Nephron progenitor cell (in vitro differentiated cells): ENCODE results near the gene MIP.
A peak's percentile ranks its signal among the peaks of the same experiment; 100 is the strongest.

Source experiments
- DNase-seq: peaks from one replicate; pipeline ENCODE4 v3.0.0; 2021
- H3K27ac Mint-ChIP-seq: 2 replicates; pipeline ENCODE4 v1.8.0; 2021; ENCODE audit warnings: mild to moderate bottlenecking, moderate library complexity, mixed read lengths
- H3K27me3 Mint-ChIP-seq: 2 replicates; pipeline ENCODE4 v1.8.0; 2021; ENCODE audit warnings: mild to moderate bottlenecking, low read depth, mixed read lengths; ENCODE audit not compliant: poor library complexity
- H3K36me3 Mint-ChIP-seq: 2 replicates; pipeline ENCODE4 v1.8.0; 2021; ENCODE audit warnings: low read depth, mixed read lengths
- H3K4me1 Mint-ChIP-seq: 2 replicates; pipeline ENCODE4 v1.8.0; 2021; ENCODE audit warnings: mixed read lengths
- H3K4me3 Mint-ChIP-seq: 2 replicates; pipeline ENCODE4 v1.8.0; 2021; ENCODE audit warnings: mild to moderate bottlenecking, moderate library complexity, mixed read lengths
- H3K9me3 Mint-ChIP-seq: 2 replicates; pipeline ENCODE4 v1.8.0; 2021; ENCODE audit warnings: mild to moderate bottlenecking, moderate library complexity, mixed read lengths
- CTCF ChIP-seq: fragments of 200-600 bp; sonication (generic); IDR thresholded peaks from 2 replicates; pipeline ENCODE4 v1.5.0; 2021; ENCODE audit warnings: antibody characterized with exemption

Gene MIP

DNA sequence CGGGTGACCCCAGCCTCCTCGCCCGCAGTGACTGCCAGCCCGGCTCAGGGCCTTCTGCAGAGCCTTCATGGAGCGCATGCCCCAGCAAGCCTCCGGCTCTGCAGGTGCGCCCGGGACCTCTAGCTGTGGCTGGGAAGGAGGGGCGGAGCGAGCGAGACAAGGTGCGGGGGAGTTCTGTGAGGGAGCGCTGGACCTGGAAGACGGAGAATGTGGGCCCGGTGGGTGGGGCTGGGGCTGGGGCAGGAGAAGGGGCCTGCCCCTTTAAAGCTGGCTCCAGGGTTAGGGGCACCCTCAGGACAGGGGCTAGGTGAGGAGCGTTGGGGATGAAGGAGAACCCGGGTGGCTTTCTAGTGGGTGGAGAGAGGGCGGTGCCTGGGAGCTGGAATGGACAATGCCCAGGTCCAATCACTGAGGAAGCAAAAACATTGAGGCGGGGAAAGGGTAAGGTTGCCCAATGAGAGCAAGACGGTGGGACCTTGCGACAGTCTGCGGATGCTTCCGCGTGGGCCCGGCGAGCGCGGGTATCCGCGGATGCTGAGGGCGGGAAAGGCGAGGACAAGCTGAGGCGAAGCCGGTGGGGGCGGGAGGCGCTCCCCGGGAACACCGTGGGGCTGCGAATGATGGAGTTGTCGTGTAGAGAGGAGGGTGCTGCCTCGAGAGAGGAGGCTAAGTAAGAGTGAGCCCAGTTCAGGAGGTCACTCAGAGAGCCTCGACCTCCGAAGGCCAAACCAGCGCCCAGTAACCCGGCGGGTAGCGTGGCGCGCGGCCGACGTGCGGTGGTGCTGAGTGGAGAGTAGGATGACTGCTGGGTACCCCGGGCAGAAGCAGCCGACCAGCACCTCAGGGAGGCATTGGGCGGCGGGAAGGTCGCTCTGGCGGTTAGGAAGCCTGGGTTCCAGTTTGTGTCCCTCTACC, 33.8 kb upstream of the MIP start, which contains the start of gene GLS2:
Gene GLS2 (minus strand): TSS at position 121 of the 915 bp plus-strand sequence. CDS start 43 bp downstream, at position 78.
- no peak within 1 kb of the TSS for H3K27ac Mint-ChIP-seq
- TF ChIP-seq CTCF, result no peak
- peak; percentile 71 for DNase-seq
- H3K9me3 Mint-ChIP-seq, result peaks cover 44% of the 10 kb centered on the region
- peaks cover 14% of the 10 kb centered on the region for H3K4me1 Mint-ChIP-seq
- peaks cover 7% of the 10 kb centered on the region for H3K36me3 Mint-ChIP-seq
- H3K4me3 Mint-ChIP-seq, result peak within 1 kb of the TSS; percentile 79
- peaks cover 91% of the 10 kb centered on the region for H3K27me3 Mint-ChIP-seq

- H3K4me3 Mint-ChIP-seq, result peak overlapping the region; percentile 79
- no peak overlapping the region for H3K27ac Mint-ChIP-seq
- peaks cover 5% of the 10 kb centered on the region for H3K36me3 Mint-ChIP-seq
- H3K4me1 Mint-ChIP-seq, result peaks cover 14% of the 10 kb centered on the region
- peaks cover 89% of the 10 kb centered on the region for H3K27me3 Mint-ChIP-seq
- peaks cover 36% of the 10 kb centered on the region for H3K9me3 Mint-ChIP-seq
- no peak for TF ChIP-seq CTCF
- DNase-seq, result peak; percentile 57
Observed at GRCh38 chr12:56487448-56488040, 33.1 kb upstream of the MIP start.

GRCh38 chr12:56486694-56487093, 32.2 kb upstream of the MIP start:
- Mint-ChIP-seq H3K4me1 (peaks cover 14% of the 10 kb centered on the region), H3K27ac (no peak overlapping the region), H3K9me3 (peaks cover 33% of the 10 kb centered on the region), H3K27me3 (peaks cover 83% of the 10 kb centered on the region), H3K36me3 (peaks cover 5% of the 10 kb centered on the region), H3K4me3 (peak overlapping the region; percentile 47)
- TF ChIP-seq CTCF, result no peak
- DNase-seq, result no peak

DNA sequence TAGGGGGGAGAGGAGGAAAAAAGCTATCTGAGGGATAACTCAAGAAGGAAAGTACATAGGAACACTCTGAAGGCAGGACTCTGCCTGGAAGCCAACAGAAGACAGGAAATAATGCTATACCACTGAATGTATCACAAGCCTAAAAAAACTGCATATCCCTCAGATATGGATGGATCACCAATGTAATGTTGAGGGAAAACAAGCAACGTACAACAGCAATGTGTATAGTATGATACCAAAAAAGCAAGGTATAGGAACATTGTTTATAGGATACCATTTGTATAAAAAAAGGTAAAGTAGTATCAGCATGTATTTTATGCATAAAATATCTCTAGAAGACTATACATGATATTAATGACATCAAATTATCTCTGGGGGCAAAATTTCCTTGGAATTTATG, 30.1 kb upstream of the MIP start:
- Mint-ChIP-seq H3K9me3 (peaks cover 14% of the 10 kb centered on the region), H3K27ac (no peak overlapping the region), H3K4me3 (no peak overlapping the region), H3K27me3 (peaks cover 67% of the 10 kb centered on the region), H3K4me1 (peaks cover 20% of the 10 kb centered on the region), H3K36me3 (peaks cover 5% of the 10 kb centered on the region)
- no peak for DNase-seq
- TF ChIP-seq CTCF, result no peak

DNA sequence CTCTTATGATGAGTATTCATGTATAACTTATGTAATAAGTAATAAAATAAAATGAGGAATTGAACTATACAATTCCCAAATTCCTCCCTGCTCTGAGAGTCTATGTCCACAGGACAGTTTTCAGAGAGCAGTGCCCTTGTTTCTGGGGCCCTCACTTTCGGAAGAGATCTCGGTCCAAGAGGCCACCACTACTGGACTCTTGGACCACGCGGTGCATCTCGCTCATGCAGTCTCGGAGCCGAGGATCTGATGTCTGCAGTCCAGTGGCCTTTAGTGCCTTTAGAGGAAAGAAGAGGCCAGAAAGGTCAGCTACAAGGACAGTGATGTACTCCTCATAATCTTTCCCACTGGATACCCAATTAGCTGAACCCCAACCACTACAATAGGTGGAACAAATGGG, 25.2 kb upstream of the MIP start:
- DNase-seq, result no peak
- Mint-ChIP-seq H3K9me3 (no peaks in the 10 kb centered on the region), H3K36me3 (no peaks in the 10 kb centered on the region), H3K27ac (no peak overlapping the region), H3K4me3 (no peak overlapping the region), H3K4me1 (peaks cover 6% of the 10 kb centered on the region), H3K27me3 (peaks cover 24% of the 10 kb centered on the region)
- TF ChIP-seq CTCF, result no peak
